HepG2 (cell line): Measurements from ENCODE around the gene ZSCAN31. TPM values are rescaled to one million over a fixed set of nuclear protein-coding genes. Genes with fewer than 3 reads are reported as not detected.

Experiments used
- FOXM1 ChIP-seq: sonication (generic); formaldehyde crosslinking; IDR thresholded peaks from 2 replicates; pipeline ENCODE4 v1.5.0; 2020; ENCODE audit warnings: missing genetic modification reagents
- FOXP1 ChIP-seq, 2 experiments: fragments of 450-650 bp in 1 of 2; IDR thresholded peaks; 2 replicates each; pipeline ENCODE4 v1.6.1; 2017 to 2018; ENCODE audit warnings: antibody characterized with exemption in 1 of 2
- GLI4 ChIP-seq: sonication (generic); formaldehyde crosslinking; IDR thresholded peaks from 2 replicates; pipeline ENCODE4 v1.5.1; 2020; ENCODE audit warnings: missing genetic modification reagents, mild to moderate bottlenecking, moderate library complexity, borderline replicate concordance
- KAT2B ChIP-seq: fragments of 150-350 bp; IDR thresholded peaks from 2 replicates; pipeline ENCODE4 v1.6.1; 2014; ENCODE audit warnings: low read depth, low read length, borderline replicate concordance
- NAIF1 ChIP-seq: sonication (generic); formaldehyde crosslinking; IDR thresholded peaks from 2 replicates; pipeline ENCODE4 v1.5.0; 2020; ENCODE audit warnings: mild to moderate bottlenecking, missing genetic modification reagents, borderline replicate concordance
- NFIC ChIP-seq: IDR thresholded peaks from 2 replicates; pipeline ENCODE4 v1.6.1; 2012; ENCODE audit warnings: mild to moderate bottlenecking, low read length, inconsistent platforms
- SOX5 ChIP-seq: IDR thresholded peaks from 2 replicates; pipeline ENCODE4 v1.6.1; 2016; ENCODE audit warnings: borderline replicate concordance
- TBX3 ChIP-seq: fragments of 450-650 bp; IDR thresholded peaks from 2 replicates; pipeline ENCODE4 v1.6.1; 2017; ENCODE audit warnings: antibody characterized with exemption, mild to moderate bottlenecking, inconsistent platforms, borderline replicate concordance
- TCF12 ChIP-seq, 2 experiments: fragments of 450-650 bp in 1 of 2; sonication (generic) in 1 of 2; formaldehyde crosslinking in 1 of 2; IDR thresholded peaks; 2 replicates each; pipeline versions ENCODE4 v1.6.1 to v1.8.0; 2017 to 2022; ENCODE audit warnings: antibody characterized with exemption in 1 of 2, mild to moderate bottlenecking in 1 of 2, missing genetic modification reagents in 1 of 2, moderate library complexity in 1 of 2
- THRA ChIP-seq: sonication (generic); formaldehyde crosslinking; IDR thresholded peaks from 2 replicates; pipeline ENCODE4 v1.4.0; 2020; ENCODE audit warnings: missing genetic modification reagents, borderline replicate concordance
- ZBED4 ChIP-seq: sonication (generic); formaldehyde crosslinking; IDR thresholded peaks from 2 replicates; pipeline ENCODE4 v1.4.0; 2020; ENCODE audit warnings: missing genetic modification reagents, borderline replicate concordance
- ZFP90 ChIP-seq: sonication (generic); formaldehyde crosslinking; IDR thresholded peaks from 2 replicates; pipeline ENCODE4 v1.8.0; 2022; ENCODE audit warnings: missing genetic modification reagents, mild to moderate bottlenecking, inconsistent platforms, borderline replicate concordance
- ZNF10 ChIP-seq: sonication (generic); formaldehyde crosslinking; IDR thresholded peaks from 2 replicates; pipeline ENCODE4 v1.4.0; 2020; ENCODE audit warnings: mild to moderate bottlenecking, low read depth, missing genetic modification reagents, borderline replicate concordance
- ZNF124 ChIP-seq: sonication (generic); formaldehyde crosslinking; IDR thresholded peaks from 2 replicates; pipeline ENCODE4 v1.4.0; 2020; ENCODE audit warnings: missing genetic modification reagents
- ZNF20 ChIP-seq: sonication (generic); formaldehyde crosslinking; IDR thresholded peaks from 2 replicates; pipeline ENCODE4 v1.4.0; 2020; ENCODE audit warnings: mild to moderate bottlenecking, moderate library complexity, missing genetic modification reagents
- ZNF260 ChIP-seq: sonication (generic); formaldehyde crosslinking; IDR thresholded peaks from 2 replicates; pipeline ENCODE4 v1.4.0; 2020; ENCODE audit warnings: missing genetic modification reagents, low read depth, mild to moderate bottlenecking, borderline replicate concordance
- ZNF354B ChIP-seq: sonication (generic); formaldehyde crosslinking; IDR thresholded peaks from 2 replicates; pipeline ENCODE4 v1.8.0; 2022; ENCODE audit warnings: mild to moderate bottlenecking, missing genetic modification reagents
- ZNF513 ChIP-seq: sonication (generic); formaldehyde crosslinking; conservative IDR thresholded peaks from 2 replicates; pipeline ENCODE4 v1.5.0; 2020; ENCODE audit warnings: missing genetic modification reagents
- ZNF605 ChIP-seq: sonication (generic); formaldehyde crosslinking; IDR thresholded peaks from 2 replicates; pipeline ENCODE4 v1.8.0; 2022; ENCODE audit warnings: mild to moderate bottlenecking, missing genetic modification reagents
- ZNF619 ChIP-seq: sonication (generic); formaldehyde crosslinking; IDR thresholded peaks from 2 replicates; pipeline ENCODE4 v1.4.0; 2020; ENCODE audit warnings: mild to moderate bottlenecking, missing genetic modification reagents
- ZNF660 ChIP-seq: sonication (generic); formaldehyde crosslinking; IDR thresholded peaks from 2 replicates; pipeline ENCODE4 v1.5.1; 2020; ENCODE audit warnings: mild to moderate bottlenecking, low read depth, missing genetic modification reagents, borderline replicate concordance
- ZNF781 ChIP-seq: sonication (generic); formaldehyde crosslinking; IDR thresholded peaks from 2 replicates; pipeline ENCODE4 v1.5.1; 2020; ENCODE audit warnings: borderline replicate concordance, mild to moderate bottlenecking, missing genetic modification reagents; ENCODE audit errors: not compliant biosample characterization
- polyA plus RNA-seq, 8 experiments: library from polyadenylated mRNA; depleted of rRNA in 3 of 8; stranded (reverse) in 7 of 8; unstranded in 1 of 8; fragments of >200 nt; fragmentation: Illumina TruSeq in 4 of 8; extraction: Trizol in 4 of 8; gene quantifications; 2 replicates each; pipeline versions ENCODE4 v1.2.1 to v1.2.3, GENCODE V29; 2011 to 2016; ENCODE audit warnings: low read depth in 4 of 8, missing spikeins in 1 of 8, mixed read lengths in 1 of 8; ENCODE audit not compliant: insufficient read depth in 1 of 8
- total RNA-seq, 5 experiments: library from RNA; depleted of rRNA; stranded (reverse); fragments of >200 nt; fragmentation: Illumina TruSeq; extraction: Trizol; gene quantifications; 2 replicates each; pipeline ENCODE4 v1.2.3, GENCODE V29; 2016; ENCODE audit warnings: low read depth in 1 of 5

The ZSCAN31 gene
- total and polyA plus RNA-seq, 2 of the 13 experiments (the other 11 are each of a cell fraction or from before 2014, with no cell fraction given) = 5.3 to 6.2 TPM

GRCh38 chr6:28281288-28282064 lies 54.5 kb downstream of the ZSCAN31 start, which contains the start of gene PGBD1 (continued):
- no peak for TF ChIP-seq ZNF513 (CRISPR knock-in tag)
- TF ChIP-seq ZBED4 = peak; percentile 70; the same call in 1 of the 2 replicates
- no peak for TF ChIP-seq ZNF354B (CRISPR knock-in tag)
- TF ChIP-seq TCF12 (IDR thresholded peaks at IDR 0.05) = no peak
- TF ChIP-seq TCF12 (CRISPR knock-in tag; IDR thresholded peaks at IDR 0.05) = no peak
- TF ChIP-seq ZNF619 (CRISPR knock-in tag) = peak; percentile 88
- peak; percentile 76; the same call in 1 of the 2 replicates for TF ChIP-seq GLI4 (CRISPR knock-in tag)
- no peak for TF ChIP-seq KAT2B
- no peak for TF ChIP-seq ZNF10 (CRISPR knock-in tag)
- no peak for TF ChIP-seq ZNF660 (CRISPR knock-in tag)
- no peak for TF ChIP-seq NFIC
- peak; percentile 59; the same call in 1 of the 2 replicates for TF ChIP-seq SOX5 (CRISPR knock-in tag)
- TF ChIP-seq ZNF20 (CRISPR knock-in tag) = no peak
- TF ChIP-seq ZNF260 (CRISPR knock-in tag) = no peak
- 0 out of 2 replicates have a peak, but pooled peaks have one; percentile 42 for TF ChIP-seq THRA (CRISPR knock-in tag)
- TF ChIP-seq FOXP1 (IDR thresholded peaks at IDR 0.05) = no peak
- TF ChIP-seq FOXP1 (CRISPR knock-in tag; IDR thresholded peaks at IDR 0.05) = no peak
- peak; percentile 92 for TF ChIP-seq ZNF781 (CRISPR knock-in tag)
- no peak; the same call in 1 of the 2 replicates for TF ChIP-seq ZNF124 (CRISPR knock-in tag)
- no peak for TF ChIP-seq TBX3
- TF ChIP-seq NAIF1 (CRISPR knock-in tag) = peak; percentile 83
- no peak for TF ChIP-seq FOXM1 (CRISPR knock-in tag)
- TF ChIP-seq ZFP90 (CRISPR knock-in tag) = no peak; the same call in 1 of the 2 replicates
- TF ChIP-seq ZNF605 (CRISPR knock-in tag) = peak; percentile 96
